Measurements from ENCODE around the gene RBP5. TPM values are rescaled to one million over a fixed set of nuclear protein-coding genes. Genes with fewer than 3 reads are reported as not detected.

RBP5 gene
- total and polyA plus RNA-seq, 9 of the 15 experiments (the other 6 are each of a cell fraction or from before 2014, with no cell fraction given) = 8.6 to 22.5 (median 11.4) TPM

GRCh38 chr12:7100239-7100638, 28.4 kb downstream of the RBP5 start (continued):
- TF ChIP-seq GTF3C2 (IDR thresholded peaks at IDR 0.05; ENCODE audit: borderline replicate concordance, extremely low read depth, insufficient read length) (no peak), RBBP5 (IDR thresholded peaks at IDR 0.05; ENCODE audit: borderline replicate concordance, insufficient read depth, low read length, poor library complexity, severe bottlenecking) (no peak)

- no peak overlapping the region for H3K9ac ChIP-seq (ENCODE audit: insufficient read depth in 1 of 2, low read depth in 2 of 2, low read length in 2 of 2)
- DNase-seq (ENCODE audit: extremely low read depth in 1 of 4, low spot score in 3 of 4) = no peak
- no peak for TF ChIP-seq ZNF280B (CRISPR knock-in tag; IDR thresholded peaks at IDR 0.05)
- no peak for TF ChIP-seq CBFA2T3 (IDR thresholded peaks at IDR 0.05)
- no peak for TF ChIP-seq TSC22D4 (tag; IDR thresholded peaks at IDR 0.05)
- no peak for TF ChIP-seq ZNF639 (CRISPR knock-in tag; conservative IDR thresholded peaks at IDR 0.05 in 1 of 2, IDR thresholded peaks at IDR 0.05 in 1 of 2)
- no peak for TF ChIP-seq CBFB (CRISPR knock-in tag; IDR thresholded peaks at IDR 0.05)
- TF ChIP-seq NR1H2 (CRISPR knock-in tag; IDR thresholded peaks at IDR 0.05) = no peak
- no peak for TF ChIP-seq POLR2H (tag; IDR thresholded peaks at IDR 0.05; ENCODE audit: low read depth)
- H3K4me2 ChIP-seq (ENCODE audit: insufficient read depth, low read length) = no peak overlapping the region
- intact Hi-C loops (cut with micrococcal nuclease) = no loop called here
- H3K9me3 ChIP-seq (replicated peaks; ENCODE audit: control insufficient read depth, insufficient read depth, low read depth, low read length) = no peaks in the 10 kb centered on the region
- peaks cover 0 to 11% of the 10 kb centered on the region in 2 experiments; a peak in 2 of 5 replicates for H3K4me1 ChIP-seq (replicated peaks in 1 of 2; ENCODE audit: control insufficient read depth in 2 of 2, insufficient read depth in 2 of 2, low read length in 2 of 2)
- no peaks in the 10 kb centered on the region for H4K20me1 ChIP-seq (replicated peaks; ENCODE audit: control insufficient read depth, insufficient read depth, low read length)
- no peak overlapping the region for H3K27ac ChIP-seq (ENCODE audit: extremely low read depth, low read depth, low read length)
- no TSS peak for BruUV-seq (replicated peaks)
- in situ Hi-C loops (cut with MboI) = no loop called here
- WGBS (ENCODE audit: insufficient coverage, low coverage, missing lambda C conversion rate) = 85% methylated on average over 8 of the region's 9 CpGs
- no peaks in the 10 kb centered on the region for H3K79me2 ChIP-seq (ENCODE audit: control insufficient read depth, insufficient read depth, low read length)
- POLR2A ChIA-PET = interaction anchor here (0.7 to 1.3 kb wide), 3 partner anchors 9 to 171 kb away, joined by 3 to 4 read pairs (median 4); partner anchors contain the start of gene EMG1
- no peak for FAIRE-seq
- no peak overlapping the region for H2AFZ ChIP-seq (ENCODE audit: low read depth, low read length)
- no peaks in the 10 kb centered on the region for H3K27me3 ChIP-seq (ENCODE audit: control insufficient read depth in 2 of 2, insufficient read depth in 2 of 2, low read length in 2 of 2)
- no peak overlapping the region for H3K4me3 ChIP-seq
- H3K36me3 ChIP-seq (ENCODE audit: control insufficient read depth, insufficient read depth, low read length) = peaks cover 23% of the 10 kb centered on the region; the same call in 2 of the 3 replicates
- H3K9me1 ChIP-seq (ENCODE audit: control insufficient read depth, insufficient read depth, low read length) = no peaks in the 10 kb centered on the region
- CTCF ChIA-PET (ENCODE audit: low intra/inter-chr PET ratio) = no interaction called here
- no peak for ATAC-seq
Measured at GRCh38 chr12:7099290-7099996, 29.2 kb downstream of the RBP5 start.
